Suprapubic skin (tissue), 3 donors: ENCODE measurements around the gene AKR1C8.

Experiments
- POLR2A ChIP-seq, 2 donors: fragments of 450-650 bp; IDR thresholded peaks; one replicate each; pipeline ENCODE4 v1.6.1; 2017; ENCODE audit warnings: antibody characterized with exemption in 2 of 2, mild to moderate bottlenecking in 2 of 2, moderate library complexity in 2 of 2
- TF ChIP-seq, protein P1 (sequence below), 2 donors: fragments of 200-600 bp in 1 of 2; fragments of 450-650 bp in 1 of 2; sonication (generic) in 1 of 2; IDR thresholded peaks; one replicate each; pipeline ENCODE4 v1.5.1; 2016 to 2019; ENCODE audit warnings: antibody characterized with exemption in 2 of 2, mild to moderate bottlenecking in 1 of 2, moderate library complexity in 1 of 2

DNA sequence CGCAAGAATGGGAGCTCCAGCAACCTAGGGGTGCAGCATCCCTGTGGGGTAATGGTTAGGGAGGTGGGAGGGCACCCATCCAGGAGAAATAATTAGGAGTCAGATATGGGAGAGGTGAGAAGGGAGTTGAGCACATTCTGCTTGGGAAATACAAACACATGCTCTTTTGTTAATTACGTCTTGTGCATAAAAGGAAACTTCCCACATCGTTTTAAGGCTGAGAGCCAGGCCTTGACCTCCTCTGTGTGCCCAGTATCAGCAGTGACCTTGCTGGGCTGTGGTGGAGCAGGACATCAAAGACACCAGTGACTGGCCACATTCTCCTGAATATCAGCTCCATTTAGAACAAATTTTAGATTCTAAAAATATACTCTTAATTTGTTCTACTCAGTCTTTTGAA, 34.3 kb upstream of the AKR1C8 start:
- TF ChIP-seq POLR2A (IDR thresholded peaks at IDR 0.05): no peak
- TF ChIP-seq, protein P1, sequence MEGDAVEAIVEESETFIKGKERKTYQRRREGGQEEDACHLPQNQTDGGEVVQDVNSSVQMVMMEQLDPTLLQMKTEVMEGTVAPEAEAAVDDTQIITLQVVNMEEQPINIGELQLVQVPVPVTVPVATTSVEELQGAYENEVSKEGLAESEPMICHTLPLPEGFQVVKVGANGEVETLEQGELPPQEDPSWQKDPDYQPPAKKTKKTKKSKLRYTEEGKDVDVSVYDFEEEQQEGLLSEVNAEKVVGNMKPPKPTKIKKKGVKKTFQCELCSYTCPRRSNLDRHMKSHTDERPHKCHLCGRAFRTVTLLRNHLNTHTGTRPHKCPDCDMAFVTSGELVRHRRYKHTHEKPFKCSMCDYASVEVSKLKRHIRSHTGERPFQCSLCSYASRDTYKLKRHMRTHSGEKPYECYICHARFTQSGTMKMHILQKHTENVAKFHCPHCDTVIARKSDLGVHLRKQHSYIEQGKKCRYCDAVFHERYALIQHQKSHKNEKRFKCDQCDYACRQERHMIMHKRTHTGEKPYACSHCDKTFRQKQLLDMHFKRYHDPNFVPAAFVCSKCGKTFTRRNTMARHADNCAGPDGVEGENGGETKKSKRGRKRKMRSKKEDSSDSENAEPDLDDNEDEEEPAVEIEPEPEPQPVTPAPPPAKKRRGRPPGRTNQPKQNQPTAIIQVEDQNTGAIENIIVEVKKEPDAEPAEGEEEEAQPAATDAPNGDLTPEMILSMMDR (IDR thresholded peaks at IDR 0.05): no peak
